Activated T-cell treated with anti-CD3 and anti-CD28 coated beads for 48 hours (primary cell): Measurements from ENCODE around the gene PTPRU.

Source experiments
- DNase-seq: peaks from one replicate; pipeline ENCODE4 v3.0.0-alpha.2; 2020; ENCODE audit warnings: low read depth

Gene PTPRU

GRCh38 chr1:29235955-29236711, at the start of gene PTPRU:
Gene PTPRU (plus strand): TSS chr1:29236522. CDS start chr1:29236645, 123 bp downstream.
- DNase-seq = peak; percentile 85

DNA sequence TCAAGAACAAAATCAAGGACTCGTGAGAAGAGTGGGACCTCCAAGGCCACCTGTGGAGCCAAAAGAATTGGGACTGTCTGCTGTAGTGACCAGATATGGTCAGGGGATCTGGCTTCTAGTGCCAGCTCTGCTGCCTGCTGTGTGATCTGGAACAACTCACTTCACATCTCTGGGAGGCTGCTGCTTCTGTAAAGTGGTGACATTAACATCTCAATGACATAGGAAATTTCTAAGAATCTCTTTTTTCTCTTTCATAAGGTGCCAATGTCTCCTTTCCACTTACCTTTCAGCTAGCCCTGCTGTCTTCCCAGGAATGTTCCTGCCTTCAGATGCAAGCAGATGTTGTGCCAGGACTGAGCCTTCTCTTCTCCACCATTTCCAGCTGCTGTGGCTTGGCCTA, 49.6 kb upstream of the PTPRU start:
- DNase-seq = no peak

GRCh38 chr1:29190718-29191117, 45.6 kb upstream of the PTPRU start:
- DNase-seq = no peak

DNA sequence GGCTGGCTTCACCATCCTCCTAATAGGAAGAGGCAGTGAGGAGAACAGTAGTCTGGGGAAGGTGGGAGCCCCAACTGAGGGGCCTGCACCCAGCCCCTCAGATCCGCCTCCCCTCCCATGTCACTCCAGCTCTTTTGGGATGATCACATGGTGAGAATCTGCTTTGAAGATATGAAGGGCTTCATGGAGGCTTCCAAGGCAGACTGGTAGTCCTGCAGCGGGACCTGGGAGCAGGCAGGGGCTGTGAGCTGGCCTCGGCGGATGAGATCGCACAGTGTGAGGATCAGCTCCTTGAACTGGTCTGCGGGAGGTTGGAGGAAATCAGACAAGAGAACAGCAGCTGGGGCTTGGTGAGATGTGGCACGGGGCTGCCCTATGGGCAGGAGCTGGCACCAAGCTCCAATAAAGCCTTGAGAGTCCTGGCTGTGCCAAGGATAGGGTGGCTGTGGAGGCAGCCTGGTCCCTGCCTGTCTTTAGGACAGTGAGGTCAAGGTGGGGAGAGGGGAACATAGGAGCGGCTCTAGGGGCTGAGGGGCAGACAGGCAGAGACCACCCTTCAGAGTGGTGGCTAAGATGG, 42.4 kb upstream of the PTPRU start:
- no peak for DNase-seq

DNA sequence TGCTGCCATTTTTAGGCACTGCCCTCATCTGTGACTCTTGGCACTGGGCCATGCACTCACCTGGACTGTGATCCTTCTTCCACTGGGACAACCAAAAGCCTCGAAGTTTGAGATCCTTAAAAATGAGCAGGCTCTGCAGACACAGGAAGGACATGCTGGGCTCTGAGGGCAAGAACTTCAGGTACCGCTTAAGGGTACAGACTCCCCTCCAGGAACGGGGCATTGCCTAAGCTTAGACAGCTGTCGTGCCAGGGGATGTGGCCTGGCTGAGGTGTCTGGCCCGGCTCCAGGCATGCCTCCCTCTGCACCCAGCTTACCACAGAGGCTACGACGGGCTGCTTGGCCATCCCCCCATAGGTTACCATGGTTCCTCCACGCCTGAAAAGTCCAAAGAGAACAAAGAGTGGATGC, 40.4 kb upstream of the PTPRU start:
- DNase-seq = no peak

DNA sequence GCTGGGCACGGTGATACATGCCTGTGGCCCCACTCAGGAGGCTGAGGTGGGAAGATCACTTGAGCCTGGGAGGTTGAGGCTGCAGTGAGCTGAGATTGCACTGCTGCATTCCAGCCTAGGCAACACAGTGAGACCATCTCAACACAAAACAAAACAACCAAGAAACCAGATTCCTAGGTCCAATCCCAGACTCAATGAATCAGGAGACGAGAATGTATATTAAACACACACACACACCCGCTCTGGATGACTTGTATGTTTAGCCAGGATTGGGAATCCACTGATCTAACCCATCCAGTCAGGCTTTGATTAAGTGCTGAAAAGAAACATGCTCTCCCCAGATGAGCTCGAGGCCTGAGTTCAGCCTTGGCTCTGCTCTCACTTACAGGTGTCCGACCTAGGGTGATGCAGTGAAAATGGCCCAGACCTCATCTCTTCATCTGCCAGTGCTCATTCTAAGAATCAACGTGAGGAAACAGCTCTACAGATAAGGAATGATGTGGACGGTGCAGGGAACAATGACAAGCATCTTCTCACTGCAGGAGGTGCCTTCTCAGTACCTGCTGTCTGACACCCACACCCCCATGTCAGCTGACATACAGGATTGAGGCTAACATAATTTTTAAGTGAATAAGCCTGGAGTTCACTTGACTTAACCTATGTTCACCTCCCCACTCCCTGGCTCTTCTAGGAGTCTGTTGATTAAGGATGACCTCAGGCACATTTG, 39.3 kb upstream of the PTPRU start:
- no peak for DNase-seq

- no peak for DNase-seq
Measured at GRCh38 chr1:29197590-29197924, 38.8 kb upstream of the PTPRU start.

GRCh38 chr1:29197993-29198392, 38.3 kb upstream of the PTPRU start:
- DNase-seq = no peak

DNA sequence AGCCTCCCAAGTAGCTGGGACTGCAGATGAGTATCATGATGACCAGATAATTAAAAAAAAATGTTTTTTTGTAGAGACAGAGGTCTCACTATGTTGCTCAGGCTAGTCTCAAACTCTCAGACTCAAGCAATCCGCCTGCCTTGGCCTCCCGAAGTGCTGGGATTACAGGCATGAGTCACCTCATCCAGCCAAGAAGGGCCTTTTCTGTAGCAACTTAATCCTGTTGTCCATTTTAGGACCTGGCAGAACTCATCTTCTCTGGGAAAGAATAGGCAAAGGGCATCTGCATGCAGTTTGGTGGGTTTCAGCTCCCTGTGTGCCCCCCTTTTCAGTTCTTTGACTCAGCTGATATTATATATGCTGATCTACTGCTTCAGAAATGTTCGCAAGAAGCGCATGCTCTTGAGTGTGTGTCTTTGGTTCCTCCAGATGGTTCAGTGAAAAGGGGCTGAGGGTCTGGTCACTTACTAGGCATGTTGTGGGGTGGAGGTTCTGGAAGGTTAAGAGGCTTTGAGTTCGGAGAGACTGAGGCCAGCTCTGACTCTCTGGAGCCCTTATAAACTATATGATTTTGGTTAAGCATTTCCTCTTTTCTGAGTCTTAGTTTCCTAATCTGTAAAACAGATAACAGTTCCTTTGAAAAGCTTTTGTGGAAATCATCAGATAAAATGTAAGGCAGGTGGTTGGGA, 35.3 kb upstream of the PTPRU start:
- DNase-seq = no peak

DNA sequence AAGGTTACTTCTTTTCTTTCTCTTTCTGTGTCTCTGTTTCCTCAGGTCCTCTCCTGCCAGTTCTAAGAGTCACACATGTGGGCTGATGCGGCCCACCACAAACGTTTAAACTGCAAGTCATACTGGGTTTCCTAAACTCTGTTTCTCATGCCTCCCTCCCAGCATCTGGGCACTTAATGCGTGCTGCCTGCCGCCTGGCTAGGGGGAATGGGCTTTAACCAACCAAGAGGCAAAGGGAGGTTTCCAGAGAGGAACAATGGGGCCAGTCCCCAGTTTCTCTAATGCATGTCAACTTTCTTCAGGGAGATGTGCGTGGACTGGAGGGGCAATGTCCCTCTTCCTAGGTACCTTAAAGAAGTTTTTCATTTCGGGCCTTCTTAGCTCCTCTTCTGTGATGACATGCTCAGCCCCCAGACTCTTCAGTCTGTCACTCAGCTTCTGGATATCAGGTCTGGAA, 34.7 kb upstream of the PTPRU start:
- DNase-seq = no peak

DNA sequence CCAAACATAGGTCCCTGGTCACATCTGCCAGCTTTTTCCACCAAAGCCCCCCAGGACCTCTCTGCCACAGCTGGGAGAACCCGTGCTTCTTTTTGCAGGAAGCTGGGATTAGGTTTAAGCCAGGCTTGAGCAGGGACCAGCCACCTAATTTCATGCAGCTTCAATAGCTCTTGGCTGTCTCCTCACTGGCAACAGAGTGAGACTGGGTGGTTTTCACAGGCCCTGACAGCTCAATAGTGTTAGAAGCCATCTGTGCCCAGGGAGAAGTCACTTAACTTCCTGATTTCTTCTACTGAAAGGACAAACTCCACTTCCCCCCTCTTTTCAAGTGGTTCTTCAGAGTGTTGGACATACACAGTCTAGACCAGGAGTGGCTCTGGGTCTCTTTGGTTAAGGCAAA, 34.3 kb upstream of the PTPRU start:
- no peak for DNase-seq

DNA sequence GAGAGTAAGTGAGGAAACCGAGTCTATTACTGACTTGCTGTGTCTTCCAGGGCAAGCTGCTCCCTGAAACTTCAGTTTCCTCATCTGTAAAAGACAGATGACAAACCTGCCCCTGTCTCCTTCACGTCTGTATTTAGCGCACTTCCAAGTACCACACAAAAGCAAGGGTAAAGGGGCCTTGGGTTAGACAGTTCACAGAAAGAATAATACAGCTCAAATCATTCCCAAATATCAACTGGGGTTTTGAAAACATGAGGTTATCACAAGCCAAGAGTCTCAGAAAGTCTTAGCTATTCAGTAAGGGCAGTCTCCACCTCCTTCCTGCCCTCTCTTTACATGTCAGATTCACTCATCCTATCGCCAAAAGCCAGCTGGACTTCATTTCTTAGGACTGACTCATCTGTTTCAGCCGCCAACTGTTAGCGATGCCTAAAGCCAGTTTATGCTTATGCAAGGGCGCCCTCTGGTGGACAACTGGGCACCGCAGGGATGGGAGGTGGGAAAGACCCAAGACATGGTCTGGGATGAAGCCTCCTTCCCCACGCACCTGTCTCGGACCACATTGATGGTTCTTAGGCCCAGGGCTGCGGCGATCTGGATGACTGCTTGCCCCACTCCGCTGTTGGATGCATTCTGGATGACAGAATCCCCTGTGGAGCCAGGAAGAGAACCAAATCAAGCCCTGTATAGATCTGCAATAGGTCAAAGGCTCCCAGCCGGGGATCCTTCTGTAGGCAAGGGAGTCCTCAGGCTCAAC, 33.6 kb upstream of the PTPRU start:
- peak; percentile 84 for DNase-seq

DNA sequence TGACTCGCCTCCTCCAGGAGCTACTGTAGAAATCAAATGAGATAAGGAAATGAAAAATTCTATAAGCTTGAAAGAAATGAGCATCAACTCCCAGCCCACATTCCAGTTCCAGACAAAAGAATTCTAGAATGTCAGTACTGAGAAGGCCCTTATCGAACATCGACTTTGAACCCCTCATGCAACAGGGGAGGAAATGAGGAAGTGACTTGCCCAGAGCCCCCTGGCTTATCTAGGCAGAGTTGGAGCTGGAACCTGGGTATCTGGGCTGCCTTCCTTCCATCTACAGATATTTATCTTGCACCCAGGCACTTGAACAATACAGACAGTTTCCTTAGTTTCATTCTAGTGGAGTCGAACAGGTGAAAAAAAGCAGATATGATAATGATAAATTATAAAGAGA, 27.9 kb upstream of the PTPRU start:
- no peak for DNase-seq

DNA sequence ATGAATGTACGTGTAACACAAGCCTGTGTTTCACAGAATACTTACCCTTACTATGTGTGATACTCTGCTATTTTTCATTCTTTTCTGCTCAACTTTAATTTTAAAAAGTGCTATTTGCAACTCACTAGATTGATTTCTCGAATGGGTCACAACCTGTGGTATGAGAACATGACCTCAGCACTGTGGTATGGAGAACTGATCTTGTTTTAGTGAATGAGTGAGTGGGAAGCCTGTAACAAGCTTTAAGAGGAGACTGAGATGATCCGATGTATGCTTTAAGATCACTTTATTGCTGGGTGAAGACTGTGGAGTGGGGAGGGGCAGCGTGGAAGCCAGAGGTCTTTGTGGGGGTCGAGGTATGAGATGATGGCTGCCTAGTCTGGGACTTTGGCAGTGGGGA, 27.1 kb upstream of the PTPRU start:
- no peak for DNase-seq

DNA sequence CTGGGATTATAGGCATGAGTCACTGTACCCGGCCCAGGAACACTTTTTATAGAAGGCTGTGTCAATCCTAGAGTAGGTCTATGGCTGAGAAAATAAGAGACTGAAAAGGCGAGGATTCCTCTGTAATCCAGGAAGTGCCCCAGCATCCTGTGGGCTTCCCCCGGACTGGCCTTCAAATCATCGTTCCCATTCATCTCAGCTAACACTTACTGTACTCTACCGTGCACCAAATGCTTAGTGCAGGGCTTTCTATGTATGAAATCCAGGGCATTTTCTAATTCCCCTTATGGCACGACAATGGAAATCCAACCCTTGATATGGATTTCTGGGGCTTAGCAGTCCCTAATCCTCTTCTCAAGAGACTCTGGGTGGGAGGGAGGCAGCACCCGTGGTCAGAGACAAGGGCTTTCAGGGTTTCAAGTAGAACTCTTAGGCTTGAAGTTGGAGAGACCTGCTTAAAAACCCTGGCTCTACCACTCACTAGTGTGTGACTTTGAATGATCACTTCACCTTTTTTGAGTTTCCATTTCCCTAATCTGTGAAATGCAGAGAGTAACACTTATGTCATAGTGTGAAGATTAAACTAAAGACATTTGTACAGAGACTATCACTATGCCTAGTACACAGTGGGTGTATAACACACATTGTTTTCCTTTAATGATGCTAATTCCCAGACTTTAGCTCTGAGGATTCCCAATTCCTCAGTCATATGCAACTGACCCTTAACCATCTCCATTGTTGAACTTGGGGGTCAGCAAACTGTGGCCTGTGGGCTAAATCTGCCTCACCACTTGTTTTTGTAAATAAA, 25.8 kb upstream of the PTPRU start:
- no peak for DNase-seq

GRCh38 chr1:29211086-29212030, 25.0 kb upstream of the PTPRU start:
- no peak for DNase-seq

GRCh38 chr1:29213055-29213454, 23.3 kb upstream of the PTPRU start:
- DNase-seq = no peak

DNA sequence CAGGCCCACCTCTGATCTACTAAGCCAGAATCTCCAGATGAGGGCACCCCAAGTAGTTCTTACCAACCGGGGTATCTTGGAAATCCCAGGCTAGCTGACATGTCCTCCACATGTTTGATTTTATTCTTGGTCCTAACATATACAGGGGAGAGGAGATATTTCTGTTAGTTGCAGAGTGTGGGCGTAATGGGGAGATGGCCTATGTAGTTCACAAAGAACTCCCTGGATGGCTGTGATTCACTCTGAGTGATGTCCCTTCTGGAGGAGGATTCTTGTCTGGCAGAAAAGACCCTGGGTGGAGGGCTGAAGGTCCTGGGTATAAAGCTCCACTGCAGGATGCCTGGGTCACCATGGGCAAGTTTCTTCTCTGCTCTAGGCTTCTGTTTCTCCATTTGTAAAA, 18.7 kb upstream of the PTPRU start:
- DNase-seq = no peak

- no peak for DNase-seq
Measured at GRCh38 chr1:29218223-29218622, 18.1 kb upstream of the PTPRU start.

- no peak for DNase-seq
Measured at GRCh38 chr1:29221296-29221695, 15.0 kb upstream of the PTPRU start.
